Peyer's patch (tissue), 4 donors: ENCODE results near the gene SLC4A5. TPM values are rescaled to one million over a fixed set of nuclear protein-coding genes. Genes with fewer than 3 reads are reported as not detected.

Experiments used
- DNase-seq, 3 donors: peaks; one replicate each; pipeline ENCODE4 v3.0.0-alpha.2; 2017 to 2019
- H3K27ac ChIP-seq, 4 donors: fragments of 200-600 bp; sonication (generic); one replicate each; pipeline ENCODE4 v1.5.1; 2016 to 2019
- H3K27me3 ChIP-seq, 2 donors: fragments of 200-600 bp; sonication (generic); one replicate each; pipeline ENCODE4 v1.5.1; 2019
- H3K36me3 ChIP-seq, 3 donors: fragments of 200-600 bp; sonication (generic); one replicate each; pipeline ENCODE4 v1.5.1; 2016 to 2019
- H3K4me1 ChIP-seq, 4 donors: fragments of 200-600 bp; sonication (generic); one replicate each; pipeline ENCODE4 v1.5.1; 2016 to 2019
- H3K4me3 ChIP-seq, 4 donors: fragments of 200-600 bp; sonication (generic); 1 replicate in 3 of 4; 2 replicates in 1 of 4; pipeline ENCODE4 v1.5.1; 2016 to 2019; ENCODE audit warnings: mild to moderate bottlenecking in 1 of 4
- H3K9me3 ChIP-seq, 4 donors: fragments of 200-600 bp; sonication (generic); one replicate each; pipeline ENCODE4 v1.5.1; 2016 to 2019; ENCODE audit warnings: mild to moderate bottlenecking in 1 of 4
- CTCF ChIP-seq, 6 experiments: fragments of 450-650 bp in 4 of 6; fragments of 200-600 bp in 2 of 6; sonication (generic) in 1 of 6; IDR thresholded peaks; one replicate each; pipeline ENCODE4 v1.5.1; 2017 to 2019; ENCODE audit warnings: antibody characterized with exemption in 6 of 6, mild to moderate bottlenecking in 3 of 6, moderate library complexity in 1 of 6
- POLR2A ChIP-seq, 2 donors: fragments of 450-650 bp; IDR thresholded peaks; one replicate each; pipeline ENCODE4 v1.5.1; 2017; ENCODE audit warnings: antibody characterized with exemption in 2 of 2, mild to moderate bottlenecking in 2 of 2, moderate library complexity in 2 of 2
- total RNA-seq, 4 donors: library from RNA; depleted of rRNA; stranded (reverse); fragments of >200 nt; gene quantifications; one replicate each; pipeline ENCODE4 v1.1.0, GENCODE V29; 2016

The SLC4A5 gene
- total RNA-seq, 4 donors from 2014 or later: 1.8 to 14.9 (median 4.9) TPM

GRCh38 chr2:74198461-74199274 is 144.5 kb downstream of the SLC4A5 start, which contains the start of gene MTHFD2:
Gene MTHFD2 (plus strand): TSS chr2:74198615. CDS start chr2:74198642, 27 bp downstream.
- Histone ChIP-seq H3K9me3 (no peaks in the 10 kb centered on the region), H3K27ac (peak within 1 kb of the TSS; percentile 86 to 96 (median 92)), H3K36me3 (no peaks in the 10 kb centered on the region), H3K27me3 (no peaks in the 10 kb centered on the region), H3K4me1 (peaks cover 0 to 22% (median 0%) of the 10 kb centered on the region in 4 donors), H3K4me3 (peak within 1 kb of the TSS; percentile 60 to 77 (median 68))
- peak; percentile 94 to 97 (median 94) for DNase-seq
- TF ChIP-seq POLR2A (IDR thresholded peaks at IDR 0.05): peak; percentile 77 to 86
- peak; percentile 73 to 88 (median 76) for TF ChIP-seq CTCF (IDR thresholded peaks at IDR 0.05)

- Histone ChIP-seq H3K27ac (peak overlapping the region; percentile 86 to 96 (median 92)), H3K4me1 (peaks cover 0 to 22% (median 0%) of the 10 kb centered on the region in 4 donors)
- DNase-seq: no peak
Measured at GRCh38 chr2:74198023-74198460, 145.2 kb downstream of the SLC4A5 start.

GRCh38 chr2:74197049-74197448 is 146.2 kb downstream of the SLC4A5 start:
- TF ChIP-seq CTCF (IDR thresholded peaks at IDR 0.05) (no peak), POLR2A (IDR thresholded peaks at IDR 0.05) (no peak)
- H3K4me3 ChIP-seq: no peak overlapping the region
- no peak for DNase-seq
- no peaks in the 10 kb centered on the region for H3K27me3 ChIP-seq
- no peak overlapping the region for H3K27ac ChIP-seq
- peaks cover 0 to 22% (median 0%) of the 10 kb centered on the region in 4 donors for H3K4me1 ChIP-seq
- H3K9me3 ChIP-seq: no peaks in the 10 kb centered on the region
- no peaks in the 10 kb centered on the region for H3K36me3 ChIP-seq

More at GRCh38 chr2:74198023-74198460, 145.2 kb downstream of the SLC4A5 start:
- no peaks in the 10 kb centered on the region for H3K36me3 ChIP-seq
- H3K4me3 ChIP-seq: peak overlapping the region; percentile 60 to 77 (median 68)
- TF ChIP-seq POLR2A (IDR thresholded peaks at IDR 0.05) (no peak), CTCF (IDR thresholded peaks at IDR 0.05) (no peak)
- H3K27me3 ChIP-seq: no peaks in the 10 kb centered on the region
- H3K9me3 ChIP-seq: no peaks in the 10 kb centered on the region

GRCh38 chr2:74194799-74195198 is 148.4 kb downstream of the SLC4A5 start:
- Histone ChIP-seq H3K27me3 (no peaks in the 10 kb centered on the region), H3K36me3 (no peaks in the 10 kb centered on the region), H3K27ac (no peak overlapping the region), H3K4me1 (peaks cover 0 to 9% (median 0%) of the 10 kb centered on the region in 4 donors), H3K9me3 (no peaks in the 10 kb centered on the region), H3K4me3 (no peak overlapping the region)
- no peak for TF ChIP-seq POLR2A (IDR thresholded peaks at IDR 0.05)
- TF ChIP-seq CTCF (IDR thresholded peaks at IDR 0.05): no peak
- no peak for DNase-seq

- Histone ChIP-seq H3K4me1 (no peaks in the 10 kb centered on the region), H3K36me3 (no peaks in the 10 kb centered on the region), H3K27ac (no peak overlapping the region), H3K4me3 (no peak overlapping the region), H3K27me3 (no peaks in the 10 kb centered on the region), H3K9me3 (no peaks in the 10 kb centered on the region)
- TF ChIP-seq POLR2A (IDR thresholded peaks at IDR 0.05) (no peak), CTCF (IDR thresholded peaks at IDR 0.05) (no peak)
- no peak for DNase-seq
Measured at GRCh38 chr2:74191596-74192380, 151.4 kb downstream of the SLC4A5 start.
